Neutrophil (primary cell): Measurements from ENCODE around the gene TMEM50B.
A peak's percentile ranks its signal among the peaks of the same experiment; 100 is the strongest.

Source experiments
- H3K27ac ChIP-seq: fragments of 200-600 bp; sonication (generic); 2 replicates; pipeline ENCODE4 v1.5.1; 2016; ENCODE audit warnings: mild to moderate bottlenecking, moderate library complexity
- H3K27me3 ChIP-seq: fragments of 200-600 bp; sonication (generic); 2 replicates; pipeline ENCODE4 v1.6.0; 2016; ENCODE audit warnings: mild to moderate bottlenecking
- H3K36me3 ChIP-seq: fragments of 200-600 bp; sonication (generic); 2 replicates; pipeline ENCODE4 v1.5.1; 2017
- H3K4me1 ChIP-seq, 2 experiments: fragments of 200-600 bp in 1 of 2; sonication (generic) in 1 of 2; 1 replicate in 1 of 2; 2 replicates in 1 of 2; pipeline versions ENCODE4 v1.5.1 to v1.6.1; 2013 to 2016; ENCODE audit warnings: low read depth in 1 of 2, low read length in 1 of 2, mild to moderate bottlenecking in 1 of 2, moderate library complexity in 1 of 2; ENCODE audit not compliant: control insufficient read depth in 1 of 2, insufficient read depth in 1 of 2
- H3K4me3 ChIP-seq, 2 experiments: fragments of 200-600 bp in 1 of 2; sonication (generic) in 1 of 2; 1 replicate in 1 of 2; 2 replicates in 1 of 2; pipeline ENCODE4 v1.5.1; 2013 to 2016; ENCODE audit warnings: low read depth in 1 of 2, low read length in 1 of 2, mild to moderate bottlenecking in 1 of 2, moderate library complexity in 1 of 2
- H3K9me3 ChIP-seq: fragments of 200-600 bp; sonication (generic); 2 replicates; pipeline ENCODE4 v1.5.1; 2016
- CTCF ChIP-seq: fragments of 200-600 bp; sonication (generic); IDR thresholded peaks from 2 replicates; pipeline ENCODE4 v1.5.1; 2016; ENCODE audit warnings: antibody characterized with exemption

Gene TMEM50B

GRCh38 chr21:33444499-33444898 is 35.3 kb downstream of the TMEM50B start:
- Histone ChIP-seq H3K4me1 (no peaks in the 10 kb centered on the region), H3K9me3 (no peaks in the 10 kb centered on the region), H3K36me3 (peaks cover 43% of the 10 kb centered on the region), H3K4me3 (no peak overlapping the region), H3K27me3 (no peaks in the 10 kb centered on the region), H3K27ac (no peak overlapping the region)
- no peak for TF ChIP-seq CTCF

GRCh38 chr21:33443194-33443593 is 36.6 kb downstream of the TMEM50B start:
- Histone ChIP-seq H3K4me1 (no peaks in the 10 kb centered on the region), H3K36me3 (peaks cover 50% of the 10 kb centered on the region), H3K27ac (no peak overlapping the region), H3K4me3 (no peak overlapping the region), H3K27me3 (no peaks in the 10 kb centered on the region), H3K9me3 (no peaks in the 10 kb centered on the region)
- TF ChIP-seq CTCF: no peak

GRCh38 chr21:33441489-33442477 is 38.0 kb downstream of the TMEM50B start:
- H3K4me1 ChIP-seq: no peaks in the 10 kb centered on the region
- TF ChIP-seq CTCF: no peak
- peak overlapping the region; percentile 8 for H3K27ac ChIP-seq
- peaks cover 61% of the 10 kb centered on the region for H3K36me3 ChIP-seq
- no peak overlapping the region for H3K4me3 ChIP-seq
- no peaks in the 10 kb centered on the region for H3K9me3 ChIP-seq
- H3K27me3 ChIP-seq: no peaks in the 10 kb centered on the region

GRCh38 chr21:33437140-33437539 is 42.6 kb downstream of the TMEM50B start:
- no peak for TF ChIP-seq CTCF
- Histone ChIP-seq H3K9me3 (peaks cover 14% of the 10 kb centered on the region), H3K36me3 (peaks cover 87% of the 10 kb centered on the region), H3K4me1 (peaks cover 0 to 7% of the 10 kb centered on the region in 2 experiments), H3K4me3 (no peak overlapping the region), H3K27me3 (no peaks in the 10 kb centered on the region), H3K27ac (peak overlapping the region; percentile 36)

- Histone ChIP-seq H3K27ac (peak overlapping the region; percentile 58), H3K27me3 (no peaks in the 10 kb centered on the region), H3K4me1 (peaks cover 0 to 7% of the 10 kb centered on the region in 2 experiments), H3K36me3 (peaks cover 100% of the 10 kb centered on the region), H3K9me3 (peaks cover 14% of the 10 kb centered on the region), H3K4me3 (no peak overlapping the region)
- no peak for TF ChIP-seq CTCF
These were observed 44.9 kb downstream of the TMEM50B start for GRCh38 chr21:33434770-33435360.
